Hematopoietic multipotent progenitor cell (in vitro differentiated cells): ENCODE data around the gene IMPDH2. TPM values are rescaled to one million over a fixed set of nuclear protein-coding genes. Genes with fewer than 3 reads are reported as not detected.

Experiments used
- DNase-seq, 3 donors: peaks; one replicate each; pipeline ENCODE4 v3.0.0-alpha.2; 2011 to 2015; ENCODE audit warnings: low read depth in 2 of 3, low spot score in 2 of 3
- total RNA-seq: library from RNA; depleted of rRNA; stranded (reverse); fragments of >200 nt; gene quantifications from one replicate; pipeline ENCODE4 v1.2.3, GENCODE V29; 2012

Gene IMPDH2
- total RNA-seq, 1 donor = 612 TPM

- DNase-seq = peak; percentile 93 to 99 (median 98)
These were observed 22.0 kb downstream of the IMPDH2 start, which contains the start of gene WDR6 for GRCh38 chr3:49007068-49007770. TSS of gene WDR6 (plus strand) at chr3:49007391. CDS start at chr3:49007432, 41 bp downstream.

- DNase-seq = peak in 2 of 3 donors; percentile 43 to 55
These were observed 22.7 kb downstream of the IMPDH2 start for GRCh38 chr3:49006408-49007067.

- DNase-seq = no peak
These were observed 23.2 kb downstream of the IMPDH2 start for GRCh38 chr3:49005998-49006397.

GRCh38 chr3:49005303-49005680 lies 23.9 kb downstream of the IMPDH2 start:
- DNase-seq = no peak

GRCh38 chr3:49004352-49005302 lies 24.6 kb downstream of the IMPDH2 start:
- DNase-seq = no peak

- DNase-seq = no peak
These were observed 28.0 kb downstream of the IMPDH2 start for GRCh38 chr3:49001155-49001554.

- DNase-seq = no peak
These were observed 29.9 kb downstream of the IMPDH2 start for GRCh38 chr3:48999085-48999858.

GRCh38 chr3:48997714-48998637 lies 31.2 kb downstream of the IMPDH2 start:
- DNase-seq = no peak

GRCh38 chr3:48997102-48997635 lies 32.0 kb downstream of the IMPDH2 start:
- no peak for DNase-seq

GRCh38 chr3:48996640-48997039 lies 32.6 kb downstream of the IMPDH2 start:
- no peak for DNase-seq

- DNase-seq = peak in 2 of 3 donors; percentile 26 to 38
These were observed 35.4 kb downstream of the IMPDH2 start for GRCh38 chr3:48993834-48994233.

- no peak for DNase-seq
These were observed 37.2 kb downstream of the IMPDH2 start for GRCh38 chr3:48991851-48992545.

GRCh38 chr3:48990636-48991469 lies 38.3 kb downstream of the IMPDH2 start:
- peak in 2 of 3 donors; percentile 45 to 50 for DNase-seq

GRCh38 chr3:48989796-48990635 lies 39.2 kb downstream of the IMPDH2 start, which contains the start of gene P4HTM:
TSS of gene P4HTM (plus strand) at chr3:48990241. CDS start at chr3:48990257, 16 bp downstream.
- peak; percentile 47 to 91 (median 78) for DNase-seq

GRCh38 chr3:48989126-48989795 lies 39.9 kb downstream of the IMPDH2 start:
- no peak for DNase-seq

- peak in 1 of 3 donors; percentile 15 for DNase-seq
These were observed 43.3 kb downstream of the IMPDH2 start for GRCh38 chr3:48985831-48986376.
